ENCODE results near the gene XYLB.
"Not testable (repeated sequence)": the region's sequence is repeated elsewhere in the genome, so short reads cannot be mapped to it uniquely, and the experiment has no call there.

Gene XYLB

GRCh38 chr3:38382506-38383080 is 36.0 kb downstream of the XYLB start:
- no peak for DNase-seq
- intact Hi-C loops (cut with DNase I), result no loop called here

- no peak for DNase-seq
- intact Hi-C loops (cut with DNase I), result no loop called here
Observed at GRCh38 chr3:38383156-38383875, 36.7 kb downstream of the XYLB start.

GRCh38 chr3:38386992-38387750 is 40.6 kb downstream of the XYLB start:
- DNase-seq, result no peak
- intact Hi-C loops (cut with DNase I), result no loop called here

GRCh38 chr3:38387862-38388261 is 41.3 kb downstream of the XYLB start:
- no peak for DNase-seq
- intact Hi-C loops (cut with DNase I), result no loop called here

GRCh38 chr3:38392604-38393163 is 46.1 kb downstream of the XYLB start:
- intact Hi-C loops (cut with DNase I), result no loop called here
- DNase-seq, result no peak

- intact Hi-C loops (cut with DNase I), result no loop called here
- no peak for DNase-seq
Observed at GRCh38 chr3:38396239-38396638, 49.7 kb downstream of the XYLB start.

GRCh38 chr3:38396861-38397260 is 50.3 kb downstream of the XYLB start:
- DNase-seq, result no peak
- intact Hi-C loops (cut with DNase I), result no loop called here

- intact Hi-C loops (cut with DNase I), result no loop called here
- DNase-seq, result no peak
Observed at GRCh38 chr3:38397320-38397719, 50.7 kb downstream of the XYLB start.

GRCh38 chr3:38401246-38401962 is 54.8 kb downstream of the XYLB start:
- DNase-seq, result no peak
- intact Hi-C loops (cut with DNase I), result no loop called here

GRCh38 chr3:38404286-38404685 is 57.7 kb downstream of the XYLB start:
- DNase-seq, result no peak
- intact Hi-C loops (cut with DNase I), result no loop called here

GRCh38 chr3:38411591-38411990 is 65.0 kb downstream of the XYLB start:
- DNase-seq, result no peak
- intact Hi-C loops (cut with DNase I), result no loop called here

- intact Hi-C loops (cut with DNase I); DNase-seq: not testable (repeated sequence)
Observed at GRCh38 chr3:38420758-38421157, 74.2 kb downstream of the XYLB start.

- intact Hi-C loops (cut with DNase I), result no loop called here
- DNase-seq, result no peak
Observed at GRCh38 chr3:38421679-38422336, 75.2 kb downstream of the XYLB start.

GRCh38 chr3:38426798-38427426 is 80.3 kb downstream of the XYLB start:
- DNase-seq; intact Hi-C loops (cut with DNase I): not testable (repeated sequence)

- intact Hi-C loops (cut with DNase I); DNase-seq: not testable (repeated sequence)
Observed at GRCh38 chr3:38432871-38433658, 86.5 kb downstream of the XYLB start.

- intact Hi-C loops (cut with DNase I), result not testable (repeated sequence)
Observed at GRCh38 chr3:38433661-38434060, 87.1 kb downstream of the XYLB start.

GRCh38 chr3:38438436-38439069 is 92.0 kb downstream of the XYLB start:
- intact Hi-C loops (cut with DNase I); DNase-seq: not testable (repeated sequence)

More at GRCh38 chr3:38433661-38434060, 87.1 kb downstream of the XYLB start:
- not testable (repeated sequence) for DNase-seq

- DNase-seq; intact Hi-C loops (cut with DNase I): not testable (repeated sequence)
Observed at GRCh38 chr3:38443205-38443604, 96.6 kb downstream of the XYLB start.
